Astrocyte (in vitro differentiated cells and primary cell): ENCODE results near the gene PARL. TPM values are rescaled to one million over a fixed set of nuclear protein-coding genes. Genes with fewer than 3 reads are reported as not detected.

Source experiments
- DNase-seq: peaks from one replicate; pipeline ENCODE4 v3.0.0-alpha.2; 2010; ENCODE audit warnings: low read depth
- FAIRE-seq: peaks from 2 replicates; lab custom pipeline; 2011; peaks lifted over from hg19 to GRCh38; lab: Jason Lieb, UNC
- H2AFZ ChIP-seq: 2 replicates; pipeline ENCODE4 v1.6.0; 2012; ENCODE audit warnings: low read depth, low read length, inconsistent platforms
- H3K27ac ChIP-seq: 2 replicates; pipeline ENCODE4 v1.5.1; 2011; ENCODE audit warnings: low read depth, low read length, inconsistent platforms
- H3K27me3 ChIP-seq: 2 replicates; pipeline ENCODE4 v1.6.0; 2011; ENCODE audit warnings: low read length, inconsistent platforms; ENCODE audit not compliant: insufficient read depth
- H3K36me3 ChIP-seq: 2 replicates; pipeline ENCODE4 v1.5.1; 2011; ENCODE audit warnings: low read length, inconsistent platforms; ENCODE audit not compliant: insufficient read depth
- H3K4me1 ChIP-seq: 2 replicates; pipeline ENCODE4 v1.5.1; 2011; ENCODE audit warnings: low read length, inconsistent platforms; ENCODE audit not compliant: insufficient read depth
- H3K4me2 ChIP-seq: 2 replicates; pipeline ENCODE4 v1.6.0; 2012; ENCODE audit warnings: low read length, inconsistent platforms
- H3K4me3 ChIP-seq: 2 replicates; pipeline ENCODE4 v1.5.1; 2011; ENCODE audit warnings: low read depth, mild to moderate bottlenecking, low read length, inconsistent platforms; ENCODE audit not compliant: insufficient read depth
- H3K79me2 ChIP-seq: 2 replicates; pipeline ENCODE4 v1.6.0; 2012; ENCODE audit warnings: mild to moderate bottlenecking, low read length, inconsistent platforms; ENCODE audit not compliant: insufficient read depth
- H3K9ac ChIP-seq: 2 replicates; pipeline ENCODE4 v1.6.0; 2012; ENCODE audit warnings: mild to moderate bottlenecking, low read length, inconsistent platforms
- H3K9me3 ChIP-seq: 2 replicates; pipeline ENCODE4 v1.5.1; 2012; ENCODE audit warnings: low read depth, mild to moderate bottlenecking, low read length, inconsistent platforms; ENCODE audit not compliant: insufficient read depth
- H4K20me1 ChIP-seq: 2 replicates; pipeline ENCODE4 v1.6.0; 2012; ENCODE audit warnings: low read length, inconsistent platforms; ENCODE audit not compliant: insufficient read depth
- H3K27ac Mint-ChIP-seq: one replicate; pipeline ENCODE4 v1.8.0; 2021; ENCODE audit warnings: mild to moderate bottlenecking, mixed read lengths; ENCODE audit not compliant: unreplicated experiment
- H3K27me3 Mint-ChIP-seq: one replicate; pipeline ENCODE4 v1.8.0; 2021; ENCODE audit warnings: low read depth, mixed read lengths; ENCODE audit not compliant: unreplicated experiment
- H3K36me3 Mint-ChIP-seq: one replicate; pipeline ENCODE4 v1.8.0; 2021; ENCODE audit warnings: low read depth, mixed read lengths; ENCODE audit not compliant: unreplicated experiment
- H3K4me1 Mint-ChIP-seq: one replicate; pipeline ENCODE4 v1.8.0; 2021; ENCODE audit warnings: low read depth, mixed read lengths; ENCODE audit not compliant: unreplicated experiment
- H3K4me3 Mint-ChIP-seq: one replicate; pipeline ENCODE4 v1.8.0; 2021; ENCODE audit warnings: mild to moderate bottlenecking, moderate library complexity, mixed read lengths; ENCODE audit not compliant: unreplicated experiment
- H3K9me3 Mint-ChIP-seq: one replicate; pipeline ENCODE4 v1.8.0; 2021; ENCODE audit warnings: mild to moderate bottlenecking, mixed read lengths; ENCODE audit not compliant: unreplicated experiment
- EZH2 ChIP-seq: IDR thresholded peaks from 2 replicates; pipeline ENCODE4 v1.6.1; 2012; ENCODE audit warnings: mild to moderate bottlenecking, low read length, inconsistent platforms; ENCODE audit not compliant: insufficient read depth
- total RNA-seq: library from RNA; stranded (reverse); gene quantifications from 2 replicates; pipeline ENCODE4 v1.2.1, GENCODE V29; 2021
- TF ChIP-seq, protein P1 (sequence below): IDR thresholded peaks from 2 replicates; pipeline ENCODE4 v1.5.1; 2011; ENCODE audit warnings: low read depth, mild to moderate bottlenecking, inconsistent platforms, low read length, moderate library complexity; ENCODE audit not compliant: insufficient read depth

PARL gene
- total RNA-seq, 1 donor from 2014 or later = 64.7 TPM

DNA sequence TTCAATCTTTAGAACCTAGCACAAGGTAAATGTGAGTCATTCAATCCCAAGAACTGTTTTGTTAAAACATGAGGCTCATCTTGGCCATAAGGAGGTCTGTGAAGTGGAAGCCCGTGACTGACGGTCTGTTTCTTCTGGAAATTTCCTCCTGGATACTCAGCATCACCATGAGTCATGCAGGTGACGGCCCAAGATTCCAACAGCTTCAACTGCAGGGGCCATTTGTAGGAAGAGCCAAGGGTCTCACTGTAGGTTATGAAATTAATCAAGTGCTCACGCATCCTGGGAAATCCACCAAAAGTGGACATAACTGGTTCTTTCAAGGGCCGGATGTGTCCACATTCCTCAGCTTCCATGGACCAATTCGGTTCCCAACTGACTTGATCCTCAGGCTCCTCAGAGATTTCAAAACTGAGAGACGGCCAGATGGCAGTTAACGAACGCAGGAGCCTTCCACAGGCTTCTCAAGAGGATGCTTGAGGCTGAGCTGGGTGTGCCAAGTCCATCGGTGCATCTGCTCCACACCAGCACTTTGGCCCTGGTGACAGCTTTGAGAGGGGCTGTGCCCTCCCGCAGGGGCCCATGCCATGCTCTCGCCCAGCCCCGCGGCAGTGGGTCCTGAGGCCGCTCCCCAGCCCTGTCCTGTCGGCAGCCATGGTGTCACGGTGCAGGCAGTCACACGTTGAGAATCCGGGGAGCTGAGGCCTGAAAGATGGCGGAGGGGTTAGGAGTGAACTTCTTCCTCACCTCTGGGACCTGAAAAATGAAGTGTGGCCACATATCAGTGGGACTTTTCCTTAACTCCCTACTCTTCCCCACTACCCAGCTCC lies 67.8 kb downstream of the PARL start:
- H3K4me3 Mint-ChIP-seq = no peak overlapping the region
- Histone ChIP-seq H2AFZ (no peak overlapping the region), H3K9me3 (no peaks in the 10 kb centered on the region), H3K9ac (no peak overlapping the region), H3K4me1 (no peaks in the 10 kb centered on the region), H3K27me3 (no peaks in the 10 kb centered on the region), H3K27ac (no peak overlapping the region), H3K4me3 (no peak overlapping the region), H3K79me2 (no peaks in the 10 kb centered on the region), H3K4me2 (no peak overlapping the region), H3K36me3 (peaks cover 11% of the 10 kb centered on the region), H4K20me1 (no peaks in the 10 kb centered on the region)
- DNase-seq = no peak
- FAIRE-seq = no peak
- H3K27me3 Mint-ChIP-seq = no peaks in the 10 kb centered on the region
- no peaks in the 10 kb centered on the region for H3K9me3 Mint-ChIP-seq
- TF ChIP-seq, protein P1, sequence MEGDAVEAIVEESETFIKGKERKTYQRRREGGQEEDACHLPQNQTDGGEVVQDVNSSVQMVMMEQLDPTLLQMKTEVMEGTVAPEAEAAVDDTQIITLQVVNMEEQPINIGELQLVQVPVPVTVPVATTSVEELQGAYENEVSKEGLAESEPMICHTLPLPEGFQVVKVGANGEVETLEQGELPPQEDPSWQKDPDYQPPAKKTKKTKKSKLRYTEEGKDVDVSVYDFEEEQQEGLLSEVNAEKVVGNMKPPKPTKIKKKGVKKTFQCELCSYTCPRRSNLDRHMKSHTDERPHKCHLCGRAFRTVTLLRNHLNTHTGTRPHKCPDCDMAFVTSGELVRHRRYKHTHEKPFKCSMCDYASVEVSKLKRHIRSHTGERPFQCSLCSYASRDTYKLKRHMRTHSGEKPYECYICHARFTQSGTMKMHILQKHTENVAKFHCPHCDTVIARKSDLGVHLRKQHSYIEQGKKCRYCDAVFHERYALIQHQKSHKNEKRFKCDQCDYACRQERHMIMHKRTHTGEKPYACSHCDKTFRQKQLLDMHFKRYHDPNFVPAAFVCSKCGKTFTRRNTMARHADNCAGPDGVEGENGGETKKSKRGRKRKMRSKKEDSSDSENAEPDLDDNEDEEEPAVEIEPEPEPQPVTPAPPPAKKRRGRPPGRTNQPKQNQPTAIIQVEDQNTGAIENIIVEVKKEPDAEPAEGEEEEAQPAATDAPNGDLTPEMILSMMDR = no peak
- TF ChIP-seq EZH2 = no peak
- H3K27ac Mint-ChIP-seq = no peak overlapping the region
- no peaks in the 10 kb centered on the region for H3K4me1 Mint-ChIP-seq
- H3K36me3 Mint-ChIP-seq = peaks cover 14% of the 10 kb centered on the region

DNA sequence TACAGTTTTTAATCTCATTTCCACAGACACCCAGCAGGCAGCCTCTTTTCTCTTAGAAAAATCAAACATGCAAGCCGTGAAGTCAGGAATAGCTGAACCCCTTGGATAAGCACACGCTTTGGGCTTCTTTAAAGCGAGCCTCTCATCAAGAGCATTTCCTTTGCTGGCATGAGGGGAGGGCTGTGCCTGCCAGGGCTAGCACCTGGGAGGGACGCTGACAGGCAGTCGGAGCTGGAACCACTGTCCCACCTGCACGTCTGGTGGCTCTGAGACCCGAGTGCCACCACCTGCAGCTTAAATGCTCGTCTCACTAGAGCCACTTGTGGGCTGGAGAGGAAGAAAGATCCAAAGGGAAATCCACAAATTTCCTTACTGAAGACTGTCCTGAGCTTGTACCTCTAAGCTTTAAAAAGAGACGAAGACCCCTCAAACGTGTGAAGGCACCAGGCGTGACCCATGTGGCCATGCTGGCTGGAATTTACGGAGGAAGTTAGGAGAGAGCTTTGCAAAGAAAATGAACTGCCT lies 68.7 kb downstream of the PARL start:
- no peaks in the 10 kb centered on the region for H3K79me2 ChIP-seq
- H3K4me2 ChIP-seq = no peak overlapping the region
- no peak for DNase-seq
- no peaks in the 10 kb centered on the region for H3K4me1 ChIP-seq
- no peak overlapping the region for H3K9ac ChIP-seq
- H4K20me1 ChIP-seq = no peaks in the 10 kb centered on the region
- Mint-ChIP-seq H3K36me3 (peaks cover 21% of the 10 kb centered on the region), H3K9me3 (no peaks in the 10 kb centered on the region), H3K27me3 (no peaks in the 10 kb centered on the region), H3K4me3 (no peak overlapping the region), H3K4me1 (no peaks in the 10 kb centered on the region), H3K27ac (no peak overlapping the region)
- H3K36me3 ChIP-seq = peaks cover 13% of the 10 kb centered on the region
- H3K9me3 ChIP-seq = no peaks in the 10 kb centered on the region
- TF ChIP-seq, protein P1 = no peak
- TF ChIP-seq EZH2 = no peak
- no peak overlapping the region for H2AFZ ChIP-seq
- H3K4me3 ChIP-seq = no peak overlapping the region
- FAIRE-seq = no peak
- no peaks in the 10 kb centered on the region for H3K27me3 ChIP-seq
- H3K27ac ChIP-seq = no peak overlapping the region

DNA sequence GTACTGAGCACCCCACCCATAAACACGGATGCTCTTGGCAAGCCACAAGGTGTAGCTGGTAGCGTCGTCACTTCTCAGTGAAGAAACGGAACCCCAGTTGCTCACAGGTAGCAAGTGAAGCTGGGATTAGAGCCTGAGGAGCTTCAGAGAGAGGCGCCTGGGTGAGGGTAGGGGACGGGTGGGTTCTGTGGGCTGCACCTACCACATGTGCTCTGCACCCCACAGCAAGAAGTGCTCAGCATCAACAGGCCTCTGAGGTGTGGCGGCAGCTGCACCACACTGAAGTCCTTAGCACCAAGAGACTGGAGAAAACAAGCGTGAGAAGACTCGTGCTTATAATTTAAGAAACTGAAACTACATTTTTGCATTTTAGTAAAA lies 69.1 kb downstream of the PARL start:
- peaks cover 22% of the 10 kb centered on the region for H3K36me3 Mint-ChIP-seq
- H3K27me3 ChIP-seq = no peaks in the 10 kb centered on the region
- H3K79me2 ChIP-seq = no peaks in the 10 kb centered on the region
- H3K27ac ChIP-seq = no peak overlapping the region
- H3K36me3 ChIP-seq = peaks cover 17% of the 10 kb centered on the region
- DNase-seq = no peak
- no peaks in the 10 kb centered on the region for H3K4me1 Mint-ChIP-seq
- H3K27me3 Mint-ChIP-seq = no peaks in the 10 kb centered on the region
- no peak overlapping the region for H3K4me3 Mint-ChIP-seq
- no peak overlapping the region for H2AFZ ChIP-seq
- no peak for TF ChIP-seq EZH2
- TF ChIP-seq, protein P1 = no peak
- H3K4me3 ChIP-seq = no peak overlapping the region
- no peak overlapping the region for H3K9ac ChIP-seq
- H3K4me2 ChIP-seq = no peak overlapping the region
- H3K4me1 ChIP-seq = no peaks in the 10 kb centered on the region
- FAIRE-seq = no peak
- no peak overlapping the region for H3K27ac Mint-ChIP-seq
- no peaks in the 10 kb centered on the region for H4K20me1 ChIP-seq
- H3K9me3 Mint-ChIP-seq = no peaks in the 10 kb centered on the region
- H3K9me3 ChIP-seq = no peaks in the 10 kb centered on the region
